K562 (cell line): ENCODE data around the gene MCAT. TPM values are rescaled to one million over a fixed set of nuclear protein-coding genes. Genes with fewer than 3 reads are reported as not detected.

Experiments
- CREB5 ChIP-seq: fragments of 250-450 bp; sonication (Bioruptor Pico); IDR thresholded peaks from 2 replicates; pipeline ENCODE4 v1.5.0; 2020; ENCODE audit warnings: mild to moderate bottlenecking
- HOMEZ ChIP-seq: fragments of 250-450 bp; sonication (Bioruptor Pico); IDR thresholded peaks from 2 replicates; pipeline ENCODE4 v1.4.0; 2020; ENCODE audit warnings: mild to moderate bottlenecking, moderate library complexity
- KHSRP ChIP-seq: fragments of 450-650 bp; IDR thresholded peaks from 2 replicates; pipeline ENCODE4 v1.6.1; 2017
- NFIX ChIP-seq: fragments of 250-450 bp; sonication (Bioruptor Pico); IDR thresholded peaks from 2 replicates; pipeline ENCODE4 v1.4.0; 2020; ENCODE audit warnings: low read depth, mild to moderate bottlenecking, moderate library complexity
- RUNX1 ChIP-seq: sonication (generic); IDR thresholded peaks from 2 replicates; pipeline ENCODE4 v1.6.1; 2016; ENCODE audit warnings: antibody characterized with exemption, low read depth
- ZBTB1 ChIP-seq: sonication (generic); formaldehyde crosslinking; IDR thresholded peaks from 2 replicates; pipeline ENCODE4 v1.8.1; 2023; ENCODE audit warnings: missing genetic modification reagents, low read depth, mild to moderate bottlenecking, borderline replicate concordance
- ZNF507 ChIP-seq: conservative IDR thresholded peaks from 2 replicates; pipeline ENCODE4 v1.6.1; 2017; ENCODE audit warnings: missing genetic modification characterization, missing compliant biosample characterization
- ZNF764 ChIP-seq: fragments of 250-450 bp; sonication (Bioruptor Pico); IDR thresholded peaks from 2 replicates; pipeline ENCODE4 v1.4.0; 2020; ENCODE audit warnings: low read depth, mild to moderate bottlenecking, moderate library complexity
- polyA plus RNA-seq, 8 experiments: library from polyadenylated mRNA; depleted of rRNA in 4 of 8; stranded (reverse) in 5 of 8; unstranded in 3 of 8; fragments of >200 nt; fragmentation: Nextera tagmentation in 2 of 8; fragmentation: Illumina TruSeq in 1 of 8; extraction: Ambion mirVana in 2 of 8; extraction: Trizol in 1 of 8; gene quantifications; 2 replicates each; pipeline versions ENCODE4 v1.2.1 to v1.2.3, GENCODE V29; 2011 to 2014; ENCODE audit warnings: inconsistent platforms in 1 of 8, missing spikeins in 1 of 8
- total RNA-seq, 7 experiments: library from RNA; depleted of rRNA in 6 of 7; stranded (reverse); fragments of >200 nt in 6 of 7; fragmentation: Illumina TruSeq in 2 of 7; extraction: Trizol in 2 of 7; gene quantifications; 2 replicates each; pipeline versions ENCODE4 v1.2.1 to v1.2.3, GENCODE V29; 2011 to 2021; ENCODE audit warnings: low replicate concordance in 1 of 7
- TF ChIP-seq, protein P1 (sequence below), 2 experiments: fragments of 450-650 bp in 1 of 2; IDR thresholded peaks; 2 replicates each; pipeline ENCODE4 v1.6.1; 2011 to 2017; ENCODE audit warnings: low read depth in 2 of 2, antibody characterized with exemption in 1 of 2, borderline replicate concordance in 1 of 2, low read length in 1 of 2, mild to moderate bottlenecking in 1 of 2, mixed read lengths in 1 of 2; ENCODE audit not compliant: control insufficient read depth in 1 of 2
- TF ChIP-seq, protein P2 (sequence below), 2 experiments: IDR thresholded peaks; 2 replicates each; pipeline ENCODE4 v1.6.1; 2011; ENCODE audit warnings: borderline replicate concordance in 1 of 2, control low read depth in 1 of 2, low read depth in 1 of 2, low read length in 1 of 2, mild to moderate bottlenecking in 1 of 2, mixed read lengths in 1 of 2, moderate library complexity in 1 of 2; ENCODE audit not compliant: insufficient read depth in 1 of 2, insufficient read length in 1 of 2, poor library complexity in 1 of 2, severe bottlenecking in 1 of 2; ENCODE audit errors: extremely low read depth in 1 of 2
- TF ChIP-seq, protein P3 (sequence below): fragments of 250-450 bp; sonication (Bioruptor Pico); IDR thresholded peaks from 2 replicates; pipeline ENCODE4 v1.5.0; 2020; ENCODE audit warnings: mild to moderate bottlenecking, borderline replicate concordance
- TF ChIP-seq, protein P4 (sequence below): fragments of 450-650 bp; formaldehyde crosslinking; IDR thresholded peaks from 2 replicates; pipeline ENCODE4 v1.4.0; 2022; ENCODE audit warnings: missing genetic modification characterization

The MCAT gene
- total and polyA plus RNA-seq, 9 of the 15 experiments (the other 6 are each of a cell fraction or from before 2014, with no cell fraction given): 3.3 to 27.8 (median 13.9) TPM

GRCh38 chr22:43092085-43092484, 51.1 kb downstream of the MCAT start (continued):
- TF ChIP-seq, protein P1, sequence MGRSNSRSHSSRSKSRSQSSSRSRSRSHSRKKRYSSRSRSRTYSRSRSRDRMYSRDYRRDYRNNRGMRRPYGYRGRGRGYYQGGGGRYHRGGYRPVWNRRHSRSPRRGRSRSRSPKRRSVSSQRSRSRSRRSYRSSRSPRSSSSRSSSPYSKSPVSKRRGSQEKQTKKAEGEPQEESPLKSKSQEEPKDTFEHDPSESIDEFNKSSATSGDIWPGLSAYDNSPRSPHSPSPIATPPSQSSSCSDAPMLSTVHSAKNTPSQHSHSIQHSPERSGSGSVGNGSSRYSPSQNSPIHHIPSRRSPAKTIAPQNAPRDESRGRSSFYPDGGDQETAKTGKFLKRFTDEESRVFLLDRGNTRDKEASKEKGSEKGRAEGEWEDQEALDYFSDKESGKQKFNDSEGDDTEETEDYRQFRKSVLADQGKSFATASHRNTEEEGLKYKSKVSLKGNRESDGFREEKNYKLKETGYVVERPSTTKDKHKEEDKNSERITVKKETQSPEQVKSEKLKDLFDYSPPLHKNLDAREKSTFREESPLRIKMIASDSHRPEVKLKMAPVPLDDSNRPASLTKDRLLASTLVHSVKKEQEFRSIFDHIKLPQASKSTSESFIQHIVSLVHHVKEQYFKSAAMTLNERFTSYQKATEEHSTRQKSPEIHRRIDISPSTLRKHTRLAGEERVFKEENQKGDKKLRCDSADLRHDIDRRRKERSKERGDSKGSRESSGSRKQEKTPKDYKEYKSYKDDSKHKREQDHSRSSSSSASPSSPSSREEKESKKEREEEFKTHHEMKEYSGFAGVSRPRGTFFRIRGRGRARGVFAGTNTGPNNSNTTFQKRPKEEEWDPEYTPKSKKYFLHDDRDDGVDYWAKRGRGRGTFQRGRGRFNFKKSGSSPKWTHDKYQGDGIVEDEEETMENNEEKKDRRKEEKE (IDR thresholded peaks at IDR 0.05; ENCODE audit: borderline replicate concordance in 1 of 2, control insufficient read depth in 1 of 2, low read depth in 2 of 2, low read length in 1 of 2): no peak
- TF ChIP-seq ZNF764 (CRISPR knock-in tag) (no peak), CREB5 (CRISPR knock-in tag) (no peak), ZNF507 (tag) (no peak), RUNX1 (no peak), NFIX (CRISPR knock-in tag) (no peak), HOMEZ (CRISPR knock-in tag) (no peak), ZBTB1 (CRISPR knock-in tag) (no peak), KHSRP (no peak)
- TF ChIP-seq, protein P2, sequence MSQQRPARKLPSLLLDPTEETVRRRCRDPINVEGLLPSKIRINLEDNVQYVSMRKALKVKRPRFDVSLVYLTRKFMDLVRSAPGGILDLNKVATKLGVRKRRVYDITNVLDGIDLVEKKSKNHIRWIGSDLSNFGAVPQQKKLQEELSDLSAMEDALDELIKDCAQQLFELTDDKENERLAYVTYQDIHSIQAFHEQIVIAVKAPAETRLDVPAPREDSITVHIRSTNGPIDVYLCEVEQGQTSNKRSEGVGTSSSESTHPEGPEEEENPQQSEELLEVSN (IDR thresholded peaks at IDR 0.05; ENCODE audit: borderline replicate concordance in 1 of 2, extremely low read depth in 1 of 2, insufficient read depth in 1 of 2, insufficient read length in 1 of 2, low read depth in 1 of 2, low read length in 1 of 2, poor library complexity in 1 of 2, severe bottlenecking in 1 of 2): no peak
- TF ChIP-seq, protein P3, sequence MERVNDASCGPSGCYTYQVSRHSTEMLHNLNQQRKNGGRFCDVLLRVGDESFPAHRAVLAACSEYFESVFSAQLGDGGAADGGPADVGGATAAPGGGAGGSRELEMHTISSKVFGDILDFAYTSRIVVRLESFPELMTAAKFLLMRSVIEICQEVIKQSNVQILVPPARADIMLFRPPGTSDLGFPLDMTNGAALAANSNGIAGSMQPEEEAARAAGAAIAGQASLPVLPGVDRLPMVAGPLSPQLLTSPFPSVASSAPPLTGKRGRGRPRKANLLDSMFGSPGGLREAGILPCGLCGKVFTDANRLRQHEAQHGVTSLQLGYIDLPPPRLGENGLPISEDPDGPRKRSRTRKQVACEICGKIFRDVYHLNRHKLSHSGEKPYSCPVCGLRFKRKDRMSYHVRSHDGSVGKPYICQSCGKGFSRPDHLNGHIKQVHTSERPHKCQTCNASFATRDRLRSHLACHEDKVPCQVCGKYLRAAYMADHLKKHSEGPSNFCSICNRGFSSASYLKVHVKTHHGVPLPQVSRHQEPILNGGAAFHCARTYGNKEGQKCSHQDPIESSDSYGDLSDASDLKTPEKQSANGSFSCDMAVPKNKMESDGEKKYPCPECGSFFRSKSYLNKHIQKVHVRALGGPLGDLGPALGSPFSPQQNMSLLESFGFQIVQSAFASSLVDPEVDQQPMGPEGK (CRISPR knock-in tag): no peak
- TF ChIP-seq, protein P4, sequence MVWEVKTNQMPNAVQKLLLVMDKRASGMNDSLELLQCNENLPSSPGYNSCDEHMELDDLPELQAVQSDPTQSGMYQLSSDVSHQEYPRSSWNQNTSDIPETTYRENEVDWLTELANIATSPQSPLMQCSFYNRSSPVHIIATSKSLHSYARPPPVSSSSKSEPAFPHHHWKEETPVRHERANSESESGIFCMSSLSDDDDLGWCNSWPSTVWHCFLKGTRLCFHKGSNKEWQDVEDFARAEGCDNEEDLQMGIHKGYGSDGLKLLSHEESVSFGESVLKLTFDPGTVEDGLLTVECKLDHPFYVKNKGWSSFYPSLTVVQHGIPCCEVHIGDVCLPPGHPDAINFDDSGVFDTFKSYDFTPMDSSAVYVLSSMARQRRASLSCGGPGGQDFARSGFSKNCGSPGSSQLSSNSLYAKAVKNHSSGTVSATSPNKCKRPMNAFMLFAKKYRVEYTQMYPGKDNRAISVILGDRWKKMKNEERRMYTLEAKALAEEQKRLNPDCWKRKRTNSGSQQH (CRISPR knock-in tag): no peak
